ENCODE measurements around the gene TNP1.

Gene TNP1, protein sequence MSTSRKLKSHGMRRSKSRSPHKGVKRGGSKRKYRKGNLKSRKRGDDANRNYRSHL

DNA sequence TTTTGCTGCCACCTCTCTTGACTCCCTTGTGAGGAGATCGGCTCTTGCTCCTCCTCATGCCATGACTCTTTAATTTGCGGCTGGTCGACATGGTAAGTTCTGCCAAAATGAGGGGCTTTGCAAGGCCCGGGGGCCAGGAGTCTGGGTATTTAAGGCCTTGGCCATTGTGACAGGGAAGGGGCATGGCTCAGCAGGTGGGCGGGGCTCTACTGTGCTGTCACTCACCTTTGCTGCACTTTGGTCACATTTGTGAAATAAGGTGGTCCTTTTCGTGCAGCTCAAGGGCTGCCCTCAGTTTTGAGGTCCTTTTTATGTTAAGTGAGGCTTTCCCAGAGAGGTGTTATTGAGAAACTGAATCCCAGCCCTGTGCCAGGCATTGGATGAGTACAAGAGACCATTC lies at the start of gene TNP1:
Gene TNP1 (minus strand): TSS at position 121 of the 400 bp plus-strand sequence. CDS start 30 bp downstream, at position 91.
- TF ChIP-seq CSDC2 (CRISPR knock-in tag; IDR thresholded peaks at IDR 0.05) (no peak), BACH2 (CRISPR knock-in tag; IDR thresholded peaks at IDR 0.05; ENCODE audit: borderline replicate concordance) (no peak), ZFP30 (CRISPR knock-in tag; IDR thresholded peaks at IDR 0.05) (no peak)
- TF ChIP-seq, protein P1, sequence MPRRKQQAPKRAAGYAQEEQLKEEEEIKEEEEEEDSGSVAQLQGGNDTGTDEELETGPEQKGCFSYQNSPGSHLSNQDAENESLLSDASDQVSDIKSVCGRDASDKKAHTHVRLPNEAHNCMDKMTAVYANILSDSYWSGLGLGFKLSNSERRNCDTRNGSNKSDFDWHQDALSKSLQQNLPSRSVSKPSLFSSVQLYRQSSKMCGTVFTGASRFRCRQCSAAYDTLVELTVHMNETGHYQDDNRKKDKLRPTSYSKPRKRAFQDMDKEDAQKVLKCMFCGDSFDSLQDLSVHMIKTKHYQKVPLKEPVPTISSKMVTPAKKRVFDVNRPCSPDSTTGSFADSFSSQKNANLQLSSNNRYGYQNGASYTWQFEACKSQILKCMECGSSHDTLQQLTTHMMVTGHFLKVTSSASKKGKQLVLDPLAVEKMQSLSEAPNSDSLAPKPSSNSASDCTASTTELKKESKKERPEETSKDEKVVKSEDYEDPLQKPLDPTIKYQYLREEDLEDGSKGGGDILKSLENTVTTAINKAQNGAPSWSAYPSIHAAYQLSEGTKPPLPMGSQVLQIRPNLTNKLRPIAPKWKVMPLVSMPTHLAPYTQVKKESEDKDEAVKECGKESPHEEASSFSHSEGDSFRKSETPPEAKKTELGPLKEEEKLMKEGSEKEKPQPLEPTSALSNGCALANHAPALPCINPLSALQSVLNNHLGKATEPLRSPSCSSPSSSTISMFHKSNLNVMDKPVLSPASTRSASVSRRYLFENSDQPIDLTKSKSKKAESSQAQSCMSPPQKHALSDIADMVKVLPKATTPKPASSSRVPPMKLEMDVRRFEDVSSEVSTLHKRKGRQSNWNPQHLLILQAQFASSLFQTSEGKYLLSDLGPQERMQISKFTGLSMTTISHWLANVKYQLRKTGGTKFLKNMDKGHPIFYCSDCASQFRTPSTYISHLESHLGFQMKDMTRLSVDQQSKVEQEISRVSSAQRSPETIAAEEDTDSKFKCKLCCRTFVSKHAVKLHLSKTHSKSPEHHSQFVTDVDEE (CRISPR knock-in tag; IDR thresholded peaks at IDR 0.05): no peak
- TF ChIP-seq, protein P2, sequence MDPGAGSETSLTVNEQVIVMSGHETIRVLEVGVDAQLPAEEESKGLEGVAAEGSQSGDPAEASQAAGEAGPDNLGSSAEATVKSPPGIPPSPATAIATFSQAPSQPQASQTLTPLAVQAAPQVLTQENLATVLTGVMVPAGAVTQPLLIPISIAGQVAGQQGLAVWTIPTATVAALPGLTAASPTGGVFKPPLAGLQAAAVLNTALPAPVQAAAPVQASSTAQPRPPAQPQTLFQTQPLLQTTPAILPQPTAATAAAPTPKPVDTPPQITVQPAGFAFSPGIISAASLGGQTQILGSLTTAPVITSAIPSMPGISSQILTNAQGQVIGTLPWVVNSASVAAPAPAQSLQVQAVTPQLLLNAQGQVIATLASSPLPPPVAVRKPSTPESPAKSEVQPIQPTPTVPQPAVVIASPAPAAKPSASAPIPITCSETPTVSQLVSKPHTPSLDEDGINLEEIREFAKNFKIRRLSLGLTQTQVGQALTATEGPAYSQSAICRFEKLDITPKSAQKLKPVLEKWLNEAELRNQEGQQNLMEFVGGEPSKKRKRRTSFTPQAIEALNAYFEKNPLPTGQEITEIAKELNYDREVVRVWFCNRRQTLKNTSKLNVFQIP (CRISPR knock-in tag; IDR thresholded peaks at IDR 0.05; ENCODE audit: borderline replicate concordance, low read depth): no peak
- ATAC-seq: no peak

DNA sequence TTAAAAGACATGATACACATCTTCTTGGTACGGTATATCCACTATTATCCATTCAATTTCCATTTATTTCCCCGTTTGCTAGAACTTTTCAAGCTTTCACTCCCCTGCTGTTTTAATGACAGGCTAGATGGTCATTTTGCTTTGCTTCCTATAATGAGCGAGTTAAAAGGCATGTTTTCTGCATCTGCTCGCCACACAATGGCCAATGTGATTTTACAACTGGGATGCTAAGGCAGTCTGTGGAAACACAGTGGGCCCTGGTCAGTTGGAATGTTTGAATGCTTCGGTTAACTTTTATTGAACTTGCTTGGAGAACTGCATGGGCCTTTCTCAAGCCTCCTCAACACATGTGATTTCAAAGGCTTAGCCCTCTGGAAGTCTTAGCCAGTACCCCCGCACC lies 48.4 kb upstream of the TNP1 start:
- TF ChIP-seq, protein P3, sequence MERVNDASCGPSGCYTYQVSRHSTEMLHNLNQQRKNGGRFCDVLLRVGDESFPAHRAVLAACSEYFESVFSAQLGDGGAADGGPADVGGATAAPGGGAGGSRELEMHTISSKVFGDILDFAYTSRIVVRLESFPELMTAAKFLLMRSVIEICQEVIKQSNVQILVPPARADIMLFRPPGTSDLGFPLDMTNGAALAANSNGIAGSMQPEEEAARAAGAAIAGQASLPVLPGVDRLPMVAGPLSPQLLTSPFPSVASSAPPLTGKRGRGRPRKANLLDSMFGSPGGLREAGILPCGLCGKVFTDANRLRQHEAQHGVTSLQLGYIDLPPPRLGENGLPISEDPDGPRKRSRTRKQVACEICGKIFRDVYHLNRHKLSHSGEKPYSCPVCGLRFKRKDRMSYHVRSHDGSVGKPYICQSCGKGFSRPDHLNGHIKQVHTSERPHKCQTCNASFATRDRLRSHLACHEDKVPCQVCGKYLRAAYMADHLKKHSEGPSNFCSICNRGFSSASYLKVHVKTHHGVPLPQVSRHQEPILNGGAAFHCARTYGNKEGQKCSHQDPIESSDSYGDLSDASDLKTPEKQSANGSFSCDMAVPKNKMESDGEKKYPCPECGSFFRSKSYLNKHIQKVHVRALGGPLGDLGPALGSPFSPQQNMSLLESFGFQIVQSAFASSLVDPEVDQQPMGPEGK (CRISPR knock-in tag; IDR thresholded peaks at IDR 0.05; ENCODE audit: borderline replicate concordance): no peak
- TF ChIP-seq SNAI2 (CRISPR knock-in tag; IDR thresholded peaks at IDR 0.05): no peak
- TF ChIP-seq ZNF70 (CRISPR knock-in tag; IDR thresholded peaks at IDR 0.05): no peak
- TF ChIP-seq BACH2 (CRISPR knock-in tag; IDR thresholded peaks at IDR 0.05; ENCODE audit: borderline replicate concordance): no peak
- no peak for TF ChIP-seq RARB (CRISPR knock-in tag; IDR thresholded peaks at IDR 0.05)
- TF ChIP-seq ZFP3 (CRISPR knock-in tag; IDR thresholded peaks at IDR 0.05): no peak
- TF ChIP-seq, protein P4, sequence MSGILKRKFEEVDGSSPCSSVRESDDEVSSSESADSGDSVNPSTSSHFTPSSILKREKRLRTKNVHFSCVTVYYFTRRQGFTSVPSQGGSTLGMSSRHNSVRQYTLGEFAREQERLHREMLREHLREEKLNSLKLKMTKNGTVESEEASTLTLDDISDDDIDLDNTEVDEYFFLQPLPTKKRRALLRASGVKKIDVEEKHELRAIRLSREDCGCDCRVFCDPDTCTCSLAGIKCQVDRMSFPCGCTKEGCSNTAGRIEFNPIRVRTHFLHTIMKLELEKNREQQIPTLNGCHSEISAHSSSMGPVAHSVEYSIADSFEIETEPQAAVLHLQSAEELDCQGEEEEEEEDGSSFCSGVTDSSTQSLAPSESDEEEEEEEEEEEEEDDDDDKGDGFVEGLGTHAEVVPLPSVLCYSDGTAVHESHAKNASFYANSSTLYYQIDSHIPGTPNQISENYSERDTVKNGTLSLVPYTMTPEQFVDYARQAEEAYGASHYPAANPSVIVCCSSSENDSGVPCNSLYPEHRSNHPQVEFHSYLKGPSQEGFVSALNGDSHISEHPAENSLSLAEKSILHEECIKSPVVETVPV (CRISPR knock-in tag; IDR thresholded peaks at IDR 0.05): no peak
- ATAC-seq: no peak

DNA sequence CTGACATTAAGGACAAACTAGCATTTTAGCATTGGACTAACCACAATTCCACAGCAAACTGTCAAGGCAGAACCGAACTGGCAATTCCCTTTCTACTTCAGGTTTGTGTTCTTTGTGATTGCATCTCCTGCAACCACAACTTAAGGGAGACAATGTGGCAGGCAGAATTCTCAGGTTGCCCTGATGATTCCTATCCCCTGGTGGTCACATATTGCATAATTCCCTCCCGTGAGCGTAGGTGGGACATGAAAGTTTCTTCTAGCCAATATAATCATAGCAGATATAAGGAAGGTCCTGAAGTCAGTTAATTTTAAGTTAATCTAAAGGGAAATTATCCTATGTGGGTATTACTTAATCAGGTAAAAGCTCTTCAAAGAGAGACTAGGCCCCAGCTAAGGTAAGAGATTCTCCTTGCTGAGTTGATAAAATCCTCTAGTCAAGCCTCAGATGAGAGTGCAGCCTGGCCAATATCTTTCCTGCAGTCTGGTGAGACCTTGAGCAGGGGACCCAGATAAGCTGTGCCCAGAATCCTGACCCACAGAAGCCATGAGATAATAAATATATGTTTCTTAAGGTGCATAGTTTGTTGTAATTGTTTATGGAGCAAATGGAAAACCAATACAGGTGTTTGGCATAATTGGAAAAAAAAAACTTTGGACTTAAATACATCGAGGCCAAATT lies 45.9 kb upstream of the TNP1 start:
- TF ChIP-seq TOX (CRISPR knock-in tag; IDR thresholded peaks at IDR 0.05; ENCODE audit: borderline replicate concordance) (no peak), ARNTL (CRISPR knock-in tag; IDR thresholded peaks at IDR 0.05; ENCODE audit: borderline replicate concordance, low read depth) (no peak), SNAI2 (CRISPR knock-in tag; IDR thresholded peaks at IDR 0.05) (no peak), ESRRG (CRISPR knock-in tag; IDR thresholded peaks at IDR 0.05) (no peak), ZNF565 (CRISPR knock-in tag; conservative IDR thresholded peaks at IDR 0.05; ENCODE audit: low read depth) (no peak), ZNF8 (CRISPR knock-in tag; IDR thresholded peaks at IDR 0.05) (no peak), ZFP30 (CRISPR knock-in tag; IDR thresholded peaks at IDR 0.05) (no peak), OSR1 (CRISPR knock-in tag; IDR thresholded peaks at IDR 0.05) (no peak), TCF4 (CRISPR knock-in tag; IDR thresholded peaks at IDR 0.05; ENCODE audit: borderline replicate concordance) (no peak), GLIS3 (CRISPR knock-in tag; IDR thresholded peaks at IDR 0.05) (no peak)
- ATAC-seq: no peak

DNA sequence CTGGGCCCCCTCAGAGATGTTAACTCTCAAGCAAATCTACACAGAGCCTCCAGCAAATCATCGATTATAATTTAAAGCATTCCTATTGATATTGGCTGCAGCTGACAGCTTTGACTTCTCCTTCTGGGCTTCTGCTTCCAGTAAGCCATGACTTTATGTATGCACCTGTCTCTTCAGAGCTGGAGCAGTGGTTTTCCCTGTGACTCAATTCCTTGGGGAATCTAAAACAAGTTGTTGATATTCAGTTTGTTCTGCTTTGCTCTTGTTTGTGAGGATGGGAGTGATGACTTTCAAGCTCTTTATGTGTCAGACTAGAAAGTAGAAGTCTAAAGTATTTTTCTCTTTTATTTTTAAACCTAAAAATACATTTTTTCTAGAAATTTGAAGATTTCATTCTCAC lies 45.1 kb upstream of the TNP1 start:
- TF ChIP-seq ZNF8 (CRISPR knock-in tag; IDR thresholded peaks at IDR 0.05) (no peak), TOX (CRISPR knock-in tag; IDR thresholded peaks at IDR 0.05; ENCODE audit: borderline replicate concordance) (no peak), TCF4 (CRISPR knock-in tag; IDR thresholded peaks at IDR 0.05; ENCODE audit: borderline replicate concordance) (no peak)
- TF ChIP-seq, protein P2 (CRISPR knock-in tag; IDR thresholded peaks at IDR 0.05; ENCODE audit: borderline replicate concordance, low read depth): no peak
- no peak for ATAC-seq

All from SK-N-SH treated with all-trans-retinoic acid at 6 μM for 48 hours (cell line).